GM18873 (cell line): Measurements from ENCODE around the gene BHLHE40.

ENCODE experiments used
- ATAC-seq: cut with Tn5 transposase; IDR thresholded peaks from one replicate; pipeline ENCODE4 v1.9.1; 2021; ENCODE audit warnings: mild to moderate bottlenecking, moderate library complexity, moderate number of reproducible peaks; ENCODE audit not compliant: unreplicated experiment, low FRiP score

The BHLHE40 gene

GRCh38 chr3:4982773-4983738 is 3.8 kb downstream of the BHLHE40 start:
- ATAC-seq, result no peak

- ATAC-seq, result peak; percentile 61
These were observed 4.7 kb downstream of the BHLHE40 start for GRCh38 chr3:4983739-4984510.

- ATAC-seq, result no peak
These were observed 5.3 kb downstream of the BHLHE40 start for GRCh38 chr3:4984511-4984864.

- no peak for ATAC-seq
These were observed 6.3 kb downstream of the BHLHE40 start for GRCh38 chr3:4985330-4986174.

GRCh38 chr3:4986175-4986781 is 7.0 kb downstream of the BHLHE40 start:
- ATAC-seq, result peak; percentile 10

GRCh38 chr3:4986782-4987537 is 7.7 kb downstream of the BHLHE40 start:
- peak; percentile 63 for ATAC-seq

- no peak for ATAC-seq
These were observed 8.5 kb downstream of the BHLHE40 start for GRCh38 chr3:4987538-4988296.

- ATAC-seq, result no peak
These were observed 10.0 kb downstream of the BHLHE40 start for GRCh38 chr3:4988983-4989834.

- ATAC-seq, result no peak
These were observed 10.8 kb downstream of the BHLHE40 start for GRCh38 chr3:4990069-4990468.

- no peak for ATAC-seq
These were observed 12.9 kb downstream of the BHLHE40 start for GRCh38 chr3:4992118-4992517.

GRCh38 chr3:4993276-4994143 is 14.3 kb downstream of the BHLHE40 start:
- ATAC-seq, result no peak

- no peak for ATAC-seq
These were observed 15.0 kb downstream of the BHLHE40 start for GRCh38 chr3:4994144-4994730.

- ATAC-seq, result no peak
These were observed 15.7 kb downstream of the BHLHE40 start for GRCh38 chr3:4994823-4995499.

- ATAC-seq, result no peak
These were observed 16.3 kb downstream of the BHLHE40 start for GRCh38 chr3:4995500-4996053.

GRCh38 chr3:4996223-4996765 is 17.1 kb downstream of the BHLHE40 start:
- no peak for ATAC-seq
